ENCODE measurements around the gene CHN1.

- TF ChIP-seq, protein P1, sequence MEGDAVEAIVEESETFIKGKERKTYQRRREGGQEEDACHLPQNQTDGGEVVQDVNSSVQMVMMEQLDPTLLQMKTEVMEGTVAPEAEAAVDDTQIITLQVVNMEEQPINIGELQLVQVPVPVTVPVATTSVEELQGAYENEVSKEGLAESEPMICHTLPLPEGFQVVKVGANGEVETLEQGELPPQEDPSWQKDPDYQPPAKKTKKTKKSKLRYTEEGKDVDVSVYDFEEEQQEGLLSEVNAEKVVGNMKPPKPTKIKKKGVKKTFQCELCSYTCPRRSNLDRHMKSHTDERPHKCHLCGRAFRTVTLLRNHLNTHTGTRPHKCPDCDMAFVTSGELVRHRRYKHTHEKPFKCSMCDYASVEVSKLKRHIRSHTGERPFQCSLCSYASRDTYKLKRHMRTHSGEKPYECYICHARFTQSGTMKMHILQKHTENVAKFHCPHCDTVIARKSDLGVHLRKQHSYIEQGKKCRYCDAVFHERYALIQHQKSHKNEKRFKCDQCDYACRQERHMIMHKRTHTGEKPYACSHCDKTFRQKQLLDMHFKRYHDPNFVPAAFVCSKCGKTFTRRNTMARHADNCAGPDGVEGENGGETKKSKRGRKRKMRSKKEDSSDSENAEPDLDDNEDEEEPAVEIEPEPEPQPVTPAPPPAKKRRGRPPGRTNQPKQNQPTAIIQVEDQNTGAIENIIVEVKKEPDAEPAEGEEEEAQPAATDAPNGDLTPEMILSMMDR (IDR thresholded peaks at IDR 0.05; ENCODE audit: low read depth, low read length, poor library complexity, severe bottlenecking) = no peak
- no peak for TF ChIP-seq EZH2phosphoT487 (IDR thresholded peaks at IDR 0.05; ENCODE audit: borderline replicate concordance, low read length)
Observed at GRCh38 chr2:174846941-174847938, 157.9 kb downstream of the CHN1 start.
